HepG2 (cell line): ENCODE measurements around the gene PLOD3.

Source experiments
- CBFB ChIP-seq: sonication (generic); formaldehyde crosslinking; IDR thresholded peaks from 2 replicates; pipeline ENCODE4 v1.4.0; 2020; ENCODE audit warnings: missing genetic modification reagents
- CTCF ChIP-seq: sonication (generic); formaldehyde crosslinking; IDR thresholded peaks from 2 replicates; pipeline ENCODE4 v1.5.0; 2020; ENCODE audit warnings: mild to moderate bottlenecking, missing genetic modification reagents, moderate library complexity
- FOXA1 ChIP-seq, 2 experiments: fragments of 450-650 bp in 1 of 2; sonication (generic) in 1 of 2; formaldehyde crosslinking in 1 of 2; IDR thresholded peaks; 2 replicates each; pipeline versions ENCODE4 v1.4.0 to v1.6.1; 2016 to 2020; ENCODE audit warnings: missing genetic modification reagents in 1 of 2
- JUN ChIP-seq: sonication (generic); formaldehyde crosslinking; IDR thresholded peaks from 2 replicates; pipeline ENCODE4 v1.4.0; 2020; ENCODE audit warnings: mild to moderate bottlenecking, missing genetic modification reagents
- NRL ChIP-seq: sonication (generic); formaldehyde crosslinking; IDR thresholded peaks from 2 replicates; pipeline ENCODE4 v1.5.0; 2020; ENCODE audit warnings: missing genetic modification reagents, mild to moderate bottlenecking, moderate library complexity, borderline replicate concordance
- RAD21 ChIP-seq: fragments of 450-650 bp; formaldehyde crosslinking; IDR thresholded peaks from 2 replicates; pipeline ENCODE4 v1.5.0; 2020; ENCODE audit warnings: mild to moderate bottlenecking
- RFX5 ChIP-seq: IDR thresholded peaks from 2 replicates; pipeline ENCODE4 v1.6.1; 2011; ENCODE audit warnings: low read depth, low read length, improper control_type of control experiment
- SUZ12 ChIP-seq: fragments of 150-350 bp; IDR thresholded peaks from 2 replicates; pipeline ENCODE4 v1.6.1; 2014; ENCODE audit warnings: low read depth, low read length
- TAF1 ChIP-seq: sonication (generic); formaldehyde crosslinking; IDR thresholded peaks from 2 replicates; pipeline ENCODE4 v1.4.0; 2020; ENCODE audit warnings: missing genetic modification reagents
- TCF12 ChIP-seq, 2 experiments: fragments of 450-650 bp in 1 of 2; sonication (generic) in 1 of 2; formaldehyde crosslinking in 1 of 2; IDR thresholded peaks; 2 replicates each; pipeline versions ENCODE4 v1.6.1 to v1.8.0; 2017 to 2022; ENCODE audit warnings: antibody characterized with exemption in 1 of 2, mild to moderate bottlenecking in 1 of 2, missing genetic modification reagents in 1 of 2, moderate library complexity in 1 of 2
- USF2 ChIP-seq, 2 experiments: sonication (generic) in 1 of 2; formaldehyde crosslinking in 1 of 2; IDR thresholded peaks; 2 replicates each; pipeline versions ENCODE4 v1.5.1 to v1.6.1; 2011 to 2020; ENCODE audit warnings: borderline replicate concordance in 1 of 2, low read depth in 1 of 2, low read length in 1 of 2, mild to moderate bottlenecking in 1 of 2, missing genetic modification reagents in 1 of 2, moderate library complexity in 1 of 2
- ZBTB44 ChIP-seq: sonication (generic); formaldehyde crosslinking; IDR thresholded peaks from 2 replicates; pipeline ENCODE4 v1.4.0; 2020; ENCODE audit warnings: missing genetic modification reagents
- TF ChIP-seq, protein P1 (sequence below): sonication (generic); formaldehyde crosslinking; IDR thresholded peaks from 2 replicates; pipeline ENCODE4 v1.9.0; 2021; ENCODE audit warnings: missing genetic modification reagents, borderline replicate concordance
- TF ChIP-seq, protein P2 (sequence below): sonication (generic); formaldehyde crosslinking; IDR thresholded peaks from 2 replicates; pipeline ENCODE4 v1.4.0; 2020; ENCODE audit warnings: mild to moderate bottlenecking, missing genetic modification reagents

DNA sequence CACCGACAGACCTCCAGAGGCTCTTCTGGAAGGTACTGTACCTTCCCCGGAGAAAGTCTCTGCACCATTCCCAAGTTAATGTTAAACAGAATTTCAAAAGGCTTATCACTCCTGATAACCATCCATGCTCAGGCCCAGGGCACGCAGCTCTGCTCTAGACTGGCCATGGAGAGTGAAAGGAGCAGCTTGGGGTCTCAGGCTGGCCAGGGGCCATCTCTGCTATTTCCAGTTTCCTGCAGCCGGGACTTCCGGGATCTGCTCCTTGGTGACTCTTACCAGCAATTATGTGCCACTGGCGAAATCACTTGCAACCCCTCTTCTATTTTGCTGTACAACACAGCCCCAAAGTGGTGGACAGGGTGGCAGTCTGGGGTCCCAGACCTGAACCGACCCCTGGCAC is 14.3 kb upstream of the PLOD3 start:
- no peak for TF ChIP-seq RFX5
- no peak; the same call in 1 of the 2 replicates for TF ChIP-seq TAF1 (CRISPR knock-in tag)
- TF ChIP-seq SUZ12: no peak
- no peak for TF ChIP-seq TCF12 (IDR thresholded peaks at IDR 0.05)
- no peak for TF ChIP-seq TCF12 (CRISPR knock-in tag; IDR thresholded peaks at IDR 0.05)
- no peak for TF ChIP-seq ZBTB44 (CRISPR knock-in tag)
- TF ChIP-seq USF2 (IDR thresholded peaks at IDR 0.05; ENCODE audit: low read depth, low read length): no peak
- no peak for TF ChIP-seq USF2 (CRISPR knock-in tag; IDR thresholded peaks at IDR 0.05; ENCODE audit: borderline replicate concordance)
- no peak for TF ChIP-seq NRL (CRISPR knock-in tag)
- no peak for TF ChIP-seq CBFB
- TF ChIP-seq, protein P1, sequence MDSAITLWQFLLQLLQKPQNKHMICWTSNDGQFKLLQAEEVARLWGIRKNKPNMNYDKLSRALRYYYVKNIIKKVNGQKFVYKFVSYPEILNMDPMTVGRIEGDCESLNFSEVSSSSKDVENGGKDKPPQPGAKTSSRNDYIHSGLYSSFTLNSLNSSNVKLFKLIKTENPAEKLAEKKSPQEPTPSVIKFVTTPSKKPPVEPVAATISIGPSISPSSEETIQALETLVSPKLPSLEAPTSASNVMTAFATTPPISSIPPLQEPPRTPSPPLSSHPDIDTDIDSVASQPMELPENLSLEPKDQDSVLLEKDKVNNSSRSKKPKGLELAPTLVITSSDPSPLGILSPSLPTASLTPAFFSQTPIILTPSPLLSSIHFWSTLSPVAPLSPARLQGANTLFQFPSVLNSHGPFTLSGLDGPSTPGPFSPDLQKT (CRISPR knock-in tag): no peak
- TF ChIP-seq, protein P2, sequence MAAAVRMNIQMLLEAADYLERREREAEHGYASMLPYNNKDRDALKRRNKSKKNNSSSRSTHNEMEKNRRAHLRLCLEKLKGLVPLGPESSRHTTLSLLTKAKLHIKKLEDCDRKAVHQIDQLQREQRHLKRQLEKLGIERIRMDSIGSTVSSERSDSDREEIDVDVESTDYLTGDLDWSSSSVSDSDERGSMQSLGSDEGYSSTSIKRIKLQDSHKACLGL: no peak
- TF ChIP-seq RAD21 (CRISPR knock-in tag): no peak
- TF ChIP-seq CTCF: no peak
- no peak for TF ChIP-seq JUN
- TF ChIP-seq FOXA1 (IDR thresholded peaks at IDR 0.05): no peak
- TF ChIP-seq FOXA1 (CRISPR knock-in tag; IDR thresholded peaks at IDR 0.05): no peak
